D721Med (cell line): ENCODE results near the gene SLC2A11.
"Not testable (repeated sequence)": the region's sequence is repeated elsewhere in the genome, so short reads cannot be mapped to it uniquely, and the experiment has no call there.

Experiments
- DNase-seq: peaks from one replicate; pipeline ENCODE4 v3.0.0; 2011; ENCODE audit warnings: low spot score; ENCODE audit not compliant: insufficient read length
- FAIRE-seq: peaks from 2 replicates; lab custom pipeline; 2011; peaks lifted over from hg19 to GRCh38; lab: Jason Lieb, UNC
- TF ChIP-seq, protein P1 (sequence below): IDR thresholded peaks from 2 replicates; pipeline ENCODE4 v1.5.1; 2012; ENCODE audit warnings: mild to moderate bottlenecking, control low read depth; ENCODE audit not compliant: insufficient read depth; ENCODE audit errors: missing control alignments

Gene SLC2A11

DNA sequence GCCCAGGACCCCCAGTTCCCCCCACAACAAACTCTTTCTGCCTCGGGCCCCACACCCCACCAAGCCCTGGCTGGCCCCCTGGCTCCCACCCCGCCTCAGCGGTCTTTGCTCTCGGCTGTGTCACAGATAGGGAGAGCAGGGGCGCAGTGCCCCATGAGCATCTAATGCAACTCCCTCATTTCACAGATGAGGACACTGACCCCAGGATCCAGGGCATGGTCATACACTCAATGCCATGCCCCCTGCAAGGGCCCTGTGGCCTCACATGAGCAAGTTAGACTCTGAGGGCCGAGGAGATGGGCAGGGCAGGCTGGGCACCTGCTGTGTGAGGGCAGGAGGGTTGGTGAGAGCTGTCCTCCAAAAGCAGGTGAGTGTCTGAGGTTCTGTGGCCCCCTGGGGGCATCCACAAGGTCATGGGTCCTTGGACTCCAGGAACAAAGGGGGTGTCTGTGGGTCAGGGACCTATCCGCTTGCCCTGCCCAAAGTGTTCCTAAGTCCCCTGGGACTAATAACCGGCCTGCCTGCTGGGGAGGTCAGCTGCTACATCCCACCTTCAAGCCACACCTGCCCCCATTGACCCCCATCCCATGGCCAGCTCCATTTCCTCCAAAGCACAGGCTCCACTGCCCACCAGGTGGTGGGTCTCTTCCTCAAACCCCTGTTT, 39.0 kb downstream of the SLC2A11 start:
- FAIRE-seq (no peak), DNase-seq (no peak)
- TF ChIP-seq, protein P1, sequence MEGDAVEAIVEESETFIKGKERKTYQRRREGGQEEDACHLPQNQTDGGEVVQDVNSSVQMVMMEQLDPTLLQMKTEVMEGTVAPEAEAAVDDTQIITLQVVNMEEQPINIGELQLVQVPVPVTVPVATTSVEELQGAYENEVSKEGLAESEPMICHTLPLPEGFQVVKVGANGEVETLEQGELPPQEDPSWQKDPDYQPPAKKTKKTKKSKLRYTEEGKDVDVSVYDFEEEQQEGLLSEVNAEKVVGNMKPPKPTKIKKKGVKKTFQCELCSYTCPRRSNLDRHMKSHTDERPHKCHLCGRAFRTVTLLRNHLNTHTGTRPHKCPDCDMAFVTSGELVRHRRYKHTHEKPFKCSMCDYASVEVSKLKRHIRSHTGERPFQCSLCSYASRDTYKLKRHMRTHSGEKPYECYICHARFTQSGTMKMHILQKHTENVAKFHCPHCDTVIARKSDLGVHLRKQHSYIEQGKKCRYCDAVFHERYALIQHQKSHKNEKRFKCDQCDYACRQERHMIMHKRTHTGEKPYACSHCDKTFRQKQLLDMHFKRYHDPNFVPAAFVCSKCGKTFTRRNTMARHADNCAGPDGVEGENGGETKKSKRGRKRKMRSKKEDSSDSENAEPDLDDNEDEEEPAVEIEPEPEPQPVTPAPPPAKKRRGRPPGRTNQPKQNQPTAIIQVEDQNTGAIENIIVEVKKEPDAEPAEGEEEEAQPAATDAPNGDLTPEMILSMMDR: no peak

DNA sequence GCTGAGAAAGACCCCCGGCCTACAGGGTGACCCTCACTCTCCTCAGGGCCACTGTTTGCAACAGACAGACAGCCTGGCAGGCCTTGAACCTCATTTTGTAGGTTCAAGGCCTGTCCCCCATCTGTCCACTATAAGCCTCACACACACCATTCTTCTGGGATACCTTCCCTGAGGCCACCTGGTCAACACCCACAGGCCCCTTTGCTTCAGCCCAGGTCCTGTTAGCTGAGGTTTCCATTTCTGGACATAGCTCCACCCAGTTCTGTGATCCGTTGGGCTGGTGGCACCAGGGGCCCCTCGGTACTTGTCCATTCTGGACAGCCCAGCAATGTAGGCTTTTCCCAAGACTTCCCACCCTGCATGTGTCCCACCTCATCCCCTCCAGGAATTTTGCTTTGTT, 39.6 kb downstream of the SLC2A11 start:
- TF ChIP-seq, protein P1: no peak
- DNase-seq (no peak), FAIRE-seq (no peak)

DNA sequence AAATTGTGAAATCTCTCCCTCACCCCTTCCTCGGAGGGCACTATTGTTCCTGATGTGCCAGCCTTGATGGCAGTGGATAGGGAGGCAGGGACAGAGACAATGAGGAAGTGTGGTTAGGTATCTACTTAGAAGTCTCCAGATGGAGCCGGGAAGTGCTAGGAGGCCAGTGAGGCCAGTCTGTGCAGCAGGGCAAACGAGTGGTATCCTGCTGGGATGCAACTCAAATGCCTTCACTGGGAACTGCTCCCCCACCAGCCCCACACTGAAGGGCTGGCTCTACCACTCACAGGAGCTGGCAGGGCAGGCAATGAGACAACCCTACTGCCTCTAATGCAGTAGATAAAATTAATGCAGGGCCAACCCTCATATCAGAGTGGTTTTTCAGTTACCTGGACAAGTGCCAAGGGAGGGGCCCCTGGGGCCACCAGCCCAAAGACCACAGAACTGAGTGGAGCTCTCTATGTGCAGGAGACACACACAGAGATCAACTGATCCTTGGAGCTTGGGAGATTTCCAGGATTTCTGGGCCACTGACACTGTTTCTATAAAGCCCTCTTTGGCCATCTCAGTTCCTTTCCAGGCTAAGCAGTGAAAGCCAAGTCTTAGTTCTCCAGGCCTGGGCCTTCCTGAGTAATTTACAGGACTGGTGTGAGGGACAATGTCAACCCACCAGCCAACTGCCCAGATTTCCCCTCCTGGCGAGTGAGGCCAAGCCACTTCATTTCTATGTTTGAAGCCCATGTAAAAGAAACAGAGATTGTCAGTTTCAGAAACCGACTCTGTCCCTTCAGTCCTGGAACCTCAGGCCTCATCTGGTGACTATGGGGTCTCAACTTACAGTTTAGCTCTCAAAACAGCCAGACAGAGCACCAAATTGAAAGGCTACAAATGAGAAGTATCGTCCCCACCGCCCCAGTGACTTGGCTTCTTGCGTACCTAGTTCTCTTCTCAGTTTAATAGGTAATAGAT, 40.6 kb downstream of the SLC2A11 start:
- no peak for DNase-seq
- TF ChIP-seq, protein P1: no peak
- FAIRE-seq: no peak

DNA sequence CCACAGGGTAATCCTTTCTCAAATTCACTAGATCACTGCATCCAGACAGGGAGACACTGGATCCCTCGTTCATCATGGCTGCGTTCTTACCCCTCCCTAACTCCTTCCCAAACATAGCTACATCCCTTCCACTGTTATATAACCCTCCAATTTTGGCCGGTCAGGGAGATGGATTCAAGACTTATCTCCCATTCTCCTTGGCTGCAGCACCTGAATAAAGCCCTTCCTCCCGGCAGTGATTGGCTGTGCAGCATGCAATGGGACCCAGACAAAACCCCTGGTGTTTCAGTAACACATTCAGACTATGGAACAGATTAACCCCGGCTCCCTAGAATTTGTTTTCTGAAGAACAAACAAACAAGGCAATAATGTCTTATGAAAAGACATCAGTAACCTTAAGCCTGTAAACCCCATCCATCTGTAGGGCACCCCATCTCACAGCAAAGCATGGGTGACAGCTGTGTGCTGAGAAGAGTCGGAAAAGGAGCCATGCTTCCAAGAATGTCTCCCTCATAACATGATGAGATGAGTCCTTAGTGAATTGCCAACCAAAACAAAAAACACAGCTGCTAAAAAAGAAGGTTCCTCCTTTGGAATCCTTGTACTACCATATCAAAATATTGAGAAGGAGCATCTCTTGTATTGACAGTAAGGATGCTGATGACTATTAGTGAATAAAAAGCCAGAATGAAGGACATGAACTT, 41.5 kb downstream of the SLC2A11 start:
- TF ChIP-seq, protein P1: no peak
- DNase-seq: no peak
- FAIRE-seq: no peak

DNA sequence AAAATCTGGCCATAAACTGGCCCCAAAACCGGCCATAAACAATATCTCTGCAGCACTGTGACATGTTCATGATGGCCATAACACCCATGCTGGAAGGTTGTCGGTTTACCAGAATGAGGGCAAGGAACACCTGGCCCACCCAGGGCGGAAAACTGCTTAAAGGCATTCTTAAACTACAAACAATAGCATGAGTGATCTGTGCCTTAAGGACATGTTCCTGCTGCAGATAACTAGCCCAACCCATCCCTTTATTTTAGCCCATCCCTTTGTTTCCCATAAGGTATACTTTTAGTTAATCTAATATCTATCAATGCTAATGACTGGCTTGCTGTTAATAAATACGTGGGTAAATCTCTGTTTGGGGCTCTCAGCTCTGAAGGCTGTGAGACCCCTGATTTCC, 42.6 kb downstream of the SLC2A11 start:
- DNase-seq, FAIRE-seq: not testable (repeated sequence)

DNA sequence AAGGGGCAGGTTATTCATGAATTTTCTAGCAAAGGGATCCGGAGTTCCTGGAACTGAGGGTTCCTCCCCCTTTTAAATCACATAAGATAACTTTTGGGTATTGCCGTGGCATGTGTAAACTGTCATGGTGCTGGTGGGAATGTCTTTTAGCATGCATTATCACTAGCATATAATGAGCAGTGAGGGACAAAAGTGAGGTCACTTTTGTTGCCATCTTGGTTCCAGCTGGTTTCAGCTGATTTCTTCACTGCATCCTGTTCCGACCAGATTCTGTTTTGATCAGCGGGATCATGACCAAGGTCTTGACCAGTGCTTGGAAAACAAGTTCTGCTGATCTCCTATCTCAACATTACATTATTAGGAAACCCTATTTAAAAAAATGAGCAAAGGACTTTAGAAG, 43.9 kb downstream of the SLC2A11 start:
- DNase-seq (no peak), FAIRE-seq (no peak)
- TF ChIP-seq, protein P1: no peak

DNA sequence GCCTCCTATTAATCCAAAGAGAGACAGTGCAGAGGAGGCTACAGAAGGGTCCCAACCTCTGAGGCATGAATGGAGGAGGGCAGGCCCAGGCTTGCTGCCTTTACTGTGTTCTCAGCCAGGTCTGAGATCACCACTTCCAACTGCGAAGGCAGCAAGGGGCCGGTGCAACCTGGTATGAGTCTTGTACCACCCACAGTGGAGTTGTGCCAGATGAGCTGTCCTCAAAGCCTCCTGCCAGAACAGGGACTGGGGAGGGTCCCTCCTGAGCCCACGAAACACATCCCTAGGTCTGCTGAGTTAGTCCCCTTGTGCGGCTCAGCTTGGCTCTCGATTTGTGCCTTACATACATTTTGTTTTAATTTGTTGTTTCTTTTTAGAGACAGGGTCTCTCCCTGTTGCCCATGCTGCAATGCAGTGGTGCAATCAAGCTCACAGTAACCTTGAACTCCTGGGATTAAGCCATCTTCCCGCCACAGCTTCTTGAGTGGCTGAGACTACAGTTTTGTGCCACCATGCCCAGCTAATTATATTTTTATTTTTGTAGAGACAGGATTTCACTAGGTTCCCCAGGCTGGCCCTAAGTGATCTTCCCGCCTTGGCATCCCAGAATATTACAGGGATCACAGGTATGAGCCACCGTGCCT, 45.8 kb downstream of the SLC2A11 start:
- TF ChIP-seq, protein P1: no peak
- FAIRE-seq (no peak), DNase-seq (no peak)
